HG03558 (cell line): Measurements from ENCODE around the gene FNDC1.
"Not testable (repeated sequence)": the region's sequence is repeated elsewhere in the genome, so short reads cannot be mapped to it uniquely, and the experiment has no call there.

Source experiments
- ATAC-seq: cut with Tn5 transposase; IDR thresholded peaks from one replicate; pipeline ENCODE4 v1.9.1; 2021; ENCODE audit warnings: moderate number of reproducible peaks; ENCODE audit not compliant: unreplicated experiment; ENCODE audit errors: extremely low read depth

The FNDC1 gene

DNA sequence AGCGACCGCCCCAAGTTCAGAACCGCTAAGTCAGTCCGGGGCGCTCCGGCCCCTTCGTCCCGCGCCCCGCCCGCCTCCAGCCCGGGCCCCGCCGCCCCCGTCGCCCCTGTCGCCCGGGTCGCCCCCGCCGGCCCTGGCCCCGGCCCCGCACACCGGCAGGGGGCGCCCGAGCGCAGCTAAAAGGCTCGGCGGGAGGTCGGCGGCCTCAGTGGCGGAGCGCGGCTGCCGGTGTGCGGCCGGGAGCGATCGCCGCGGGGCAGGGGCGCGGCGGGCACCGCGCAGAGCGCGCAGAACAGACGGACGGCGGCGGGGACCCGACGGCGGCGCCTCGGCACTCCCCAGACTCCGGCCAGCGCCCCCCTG, at the start of gene FNDC1:
FNDC1 (plus strand) TSS at position 208 of the 363 bp plus-strand sequence. CDS start 197 bp downstream, outside the sequence.
- ATAC-seq = no peak

DNA sequence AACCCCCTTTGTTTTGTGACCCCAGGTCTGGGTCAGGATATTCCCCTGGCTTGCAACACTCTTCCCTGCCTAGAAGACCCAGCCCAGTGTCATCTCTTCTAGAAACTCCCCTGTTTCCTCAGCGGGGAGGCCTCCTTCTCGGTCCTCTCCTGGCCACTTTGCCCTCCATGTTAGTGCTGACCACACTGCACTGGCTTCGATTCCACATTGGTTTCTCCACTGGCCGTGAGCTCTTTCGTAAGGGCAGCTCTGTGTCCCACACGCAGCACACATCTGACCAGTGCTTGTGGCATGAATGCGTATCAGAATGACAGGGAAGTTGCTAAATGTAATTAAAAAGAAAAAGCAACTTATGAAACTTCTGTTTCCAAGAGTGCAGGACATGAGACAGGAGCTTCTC, 49.4 kb upstream of the FNDC1 start:
- ATAC-seq = no peak

DNA sequence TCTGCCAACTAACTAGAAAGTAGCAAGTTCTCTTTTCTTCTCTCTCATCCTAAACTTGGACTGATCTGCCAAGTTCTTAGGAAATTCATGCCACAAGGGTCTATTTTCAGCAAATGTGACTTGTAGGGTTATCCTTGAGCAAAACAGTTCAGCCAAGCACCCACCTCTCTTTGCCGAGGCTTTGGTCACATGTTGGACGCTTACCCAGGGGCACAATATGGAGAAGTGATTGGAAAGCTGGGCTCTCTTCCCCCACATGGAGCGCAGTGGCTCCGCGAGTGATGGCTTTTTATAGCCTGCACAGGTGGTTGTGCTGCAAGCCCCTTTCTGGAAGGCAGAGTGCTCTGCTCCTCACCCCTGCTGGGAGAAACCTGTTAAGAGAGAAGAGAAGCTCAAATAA, 47.7 kb upstream of the FNDC1 start:
- no peak for ATAC-seq

DNA sequence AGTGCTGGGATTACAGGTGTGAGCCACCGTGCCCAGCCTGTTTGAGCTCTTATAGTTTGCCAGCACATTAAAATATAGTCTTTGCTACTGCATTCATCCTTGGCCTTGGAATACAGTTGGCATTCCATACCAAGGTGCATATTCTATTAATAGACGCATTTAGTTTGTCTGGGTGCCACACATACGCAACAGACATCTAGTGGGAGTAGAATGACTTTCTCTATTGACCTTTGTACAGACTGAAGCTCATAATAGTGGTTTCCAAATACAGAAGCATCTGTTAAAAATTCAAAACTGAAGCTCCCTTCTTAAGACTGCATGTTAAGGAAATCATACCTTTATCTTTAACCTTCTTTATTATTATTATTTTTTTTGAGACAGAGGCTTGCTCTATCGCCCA, 46.7 kb upstream of the FNDC1 start:
- ATAC-seq = no peak

- not testable (repeated sequence) for ATAC-seq
Measured at GRCh38 chr6:159123831-159124230, 45.4 kb upstream of the FNDC1 start.

DNA sequence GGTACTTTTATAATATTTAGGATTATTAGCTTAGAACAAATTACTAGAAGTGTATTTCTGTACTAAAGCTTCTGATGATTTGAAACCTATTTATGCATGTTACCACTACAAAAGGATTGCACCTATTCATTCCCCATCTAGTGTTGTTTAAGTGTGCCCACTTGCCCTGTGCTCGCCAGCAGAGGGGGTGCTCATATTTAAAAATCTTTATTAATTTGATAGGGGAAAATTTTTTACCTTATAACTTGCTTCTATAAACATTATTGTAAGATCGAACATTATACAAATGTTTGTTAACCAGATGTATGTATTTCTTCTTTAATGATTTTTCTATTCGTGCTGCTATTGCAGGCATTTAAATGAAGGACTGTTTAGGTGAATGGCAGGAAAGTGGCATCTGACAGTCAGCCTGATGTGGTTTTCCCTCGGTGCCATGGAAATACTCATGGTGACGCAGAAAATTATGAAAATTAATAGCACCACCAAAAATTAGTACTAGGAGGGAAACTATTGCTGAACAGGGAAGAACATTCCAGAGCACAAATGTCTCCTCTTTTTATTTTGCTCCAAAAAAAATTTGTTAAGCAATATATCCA, 44.1 kb upstream of the FNDC1 start:
- no peak for ATAC-seq

GRCh38 chr6:159125951-159126352, 43.2 kb upstream of the FNDC1 start:
- no peak for ATAC-seq

GRCh38 chr6:159126590-159126989, 42.6 kb upstream of the FNDC1 start:
- no peak for ATAC-seq

GRCh38 chr6:159127701-159128100, 41.5 kb upstream of the FNDC1 start:
- no peak for ATAC-seq

- no peak for ATAC-seq
Measured at GRCh38 chr6:159128978-159129377, 40.2 kb upstream of the FNDC1 start.

DNA sequence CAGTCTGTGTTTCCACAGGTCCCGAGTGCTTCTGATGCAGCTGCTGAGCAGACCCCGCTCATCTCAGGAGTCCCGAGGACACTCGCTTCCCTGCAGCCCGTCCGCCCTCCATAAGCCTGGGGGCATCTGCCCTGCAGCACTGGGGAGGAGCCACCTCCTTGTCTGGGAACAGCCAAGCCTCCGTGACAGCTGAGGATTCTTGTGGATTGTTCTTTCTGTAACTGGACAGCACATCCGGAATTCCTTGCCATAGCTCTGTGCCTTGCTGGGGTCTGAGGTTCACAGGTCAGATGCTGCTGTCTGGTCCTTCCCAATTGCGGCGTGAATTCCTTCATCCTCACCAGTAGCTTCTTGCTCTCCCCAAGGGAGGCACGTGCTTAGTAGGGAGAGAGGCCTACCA, 38.4 kb upstream of the FNDC1 start:
- no peak for ATAC-seq

DNA sequence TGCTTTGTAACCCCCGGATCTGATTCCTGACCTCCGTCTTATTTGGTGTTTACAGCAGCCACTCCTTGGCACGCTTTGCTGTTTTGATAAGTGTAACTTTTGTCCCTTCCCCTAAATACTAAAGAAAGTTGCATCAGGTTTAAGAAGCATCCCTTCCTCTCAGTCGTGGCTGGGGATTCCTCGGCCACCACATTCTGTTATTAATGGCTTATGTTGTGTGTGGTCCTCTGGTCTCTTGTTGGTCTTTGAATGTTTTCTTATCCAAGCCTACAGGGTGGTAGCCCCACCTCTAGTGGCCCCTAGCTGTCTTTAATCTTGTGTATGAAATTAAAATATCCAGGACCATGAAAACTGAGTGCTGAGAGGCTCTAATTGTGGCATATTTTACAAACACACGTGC, 37.5 kb upstream of the FNDC1 start:
- ATAC-seq = no peak

- ATAC-seq = no peak
Measured at GRCh38 chr6:159132664-159133063, 36.5 kb upstream of the FNDC1 start.

- no peak for ATAC-seq
Measured at GRCh38 chr6:159134701-159135364, 34.4 kb upstream of the FNDC1 start.

DNA sequence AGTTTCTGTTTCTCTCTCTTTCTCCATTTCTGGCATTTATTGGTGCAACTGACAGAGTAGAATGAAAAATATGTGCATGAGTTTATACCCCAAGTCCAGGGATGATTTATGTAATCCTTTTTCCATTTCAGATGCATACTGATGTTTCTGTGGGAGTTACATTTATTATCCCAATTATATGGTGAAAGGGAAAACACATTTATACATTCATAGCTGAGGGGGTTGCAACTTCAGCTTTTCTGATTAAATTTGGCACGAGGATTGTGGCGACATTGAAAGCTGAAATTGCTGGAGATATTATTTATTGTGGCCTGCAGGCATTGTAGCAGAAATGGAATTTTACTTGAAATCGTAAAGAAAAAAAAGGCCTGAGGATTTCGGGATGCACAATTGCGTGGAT, 31.5 kb upstream of the FNDC1 start:
- ATAC-seq = no peak

- no peak for ATAC-seq
Measured at GRCh38 chr6:159142531-159142930, 26.7 kb upstream of the FNDC1 start.

DNA sequence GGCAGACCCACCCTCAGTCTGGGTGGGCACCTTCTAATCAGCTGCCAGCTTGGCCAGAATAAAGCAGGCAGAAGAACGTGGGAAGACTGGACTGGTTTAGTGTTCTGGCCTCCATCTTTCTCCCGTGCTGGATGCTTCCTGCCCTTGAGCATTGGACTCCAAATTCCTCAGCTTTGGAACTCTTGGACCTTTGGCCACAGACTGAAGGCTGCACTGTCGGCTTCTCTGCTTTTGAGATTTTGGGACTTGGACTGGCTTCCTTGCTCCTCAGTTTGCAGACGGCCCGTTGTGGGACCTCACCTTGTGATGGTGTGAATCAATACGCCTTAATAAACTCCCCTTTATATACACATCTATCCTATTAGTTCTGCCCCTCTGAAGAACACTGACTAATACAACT, 20.6 kb upstream of the FNDC1 start:
- no peak for ATAC-seq

DNA sequence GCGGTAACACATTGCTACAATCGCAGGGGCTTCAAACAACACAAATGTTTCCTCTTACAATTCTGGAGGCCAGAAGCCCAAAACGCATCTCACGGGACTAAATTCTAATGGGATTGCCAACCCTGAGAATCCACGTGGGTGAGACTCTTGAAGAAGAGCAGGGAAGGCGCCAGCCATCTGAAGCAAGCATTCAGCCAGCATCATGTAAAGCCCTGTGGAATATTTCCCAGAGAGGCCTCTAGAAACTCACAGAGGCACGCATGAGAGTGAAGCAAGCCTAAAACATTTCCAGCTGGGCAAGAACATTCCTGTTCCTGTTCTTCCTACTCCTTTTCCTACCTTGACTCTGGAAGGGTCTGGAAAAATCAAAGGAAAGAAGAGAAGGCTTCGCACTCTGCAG, 19.6 kb upstream of the FNDC1 start:
- no peak for ATAC-seq

- no peak for ATAC-seq
Measured at GRCh38 chr6:159151266-159151855, 17.8 kb upstream of the FNDC1 start.

DNA sequence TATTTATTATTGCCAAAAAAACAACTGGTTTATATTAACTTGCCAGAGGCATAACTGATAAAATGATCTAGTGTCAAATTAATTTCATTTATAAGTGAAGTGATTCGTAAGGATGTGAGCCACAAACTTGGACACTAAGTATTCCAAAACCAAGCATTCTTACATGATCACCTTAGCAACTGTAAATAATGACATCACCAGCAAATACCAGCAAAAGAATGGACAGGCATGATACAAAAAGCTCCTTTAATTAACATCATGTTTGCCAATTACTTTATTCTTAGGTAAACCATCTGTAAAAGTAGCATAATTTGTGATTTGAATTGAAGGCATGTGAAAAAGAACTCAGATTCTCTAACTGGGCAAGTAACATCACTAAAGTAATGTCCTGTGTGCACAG, 17.2 kb upstream of the FNDC1 start:
- ATAC-seq = no peak

GRCh38 chr6:159152782-159153181, 16.4 kb upstream of the FNDC1 start:
- no peak for ATAC-seq

GRCh38 chr6:159155679-159156078, 13.5 kb upstream of the FNDC1 start:
- ATAC-seq = no peak
